CMK (cell line): ENCODE data around the gene NOP16.

Experiments
- DNase-seq: peaks from one replicate; pipeline ENCODE4 v3.0.0-alpha.2; 2010; ENCODE audit warnings: low read depth

The NOP16 gene, protein sequence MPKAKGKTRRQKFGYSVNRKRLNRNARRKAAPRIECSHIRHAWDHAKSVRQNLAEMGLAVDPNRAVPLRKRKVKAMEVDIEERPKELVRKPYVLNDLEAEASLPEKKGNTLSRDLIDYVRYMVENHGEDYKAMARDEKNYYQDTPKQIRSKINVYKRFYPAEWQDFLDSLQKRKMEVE

DNA sequence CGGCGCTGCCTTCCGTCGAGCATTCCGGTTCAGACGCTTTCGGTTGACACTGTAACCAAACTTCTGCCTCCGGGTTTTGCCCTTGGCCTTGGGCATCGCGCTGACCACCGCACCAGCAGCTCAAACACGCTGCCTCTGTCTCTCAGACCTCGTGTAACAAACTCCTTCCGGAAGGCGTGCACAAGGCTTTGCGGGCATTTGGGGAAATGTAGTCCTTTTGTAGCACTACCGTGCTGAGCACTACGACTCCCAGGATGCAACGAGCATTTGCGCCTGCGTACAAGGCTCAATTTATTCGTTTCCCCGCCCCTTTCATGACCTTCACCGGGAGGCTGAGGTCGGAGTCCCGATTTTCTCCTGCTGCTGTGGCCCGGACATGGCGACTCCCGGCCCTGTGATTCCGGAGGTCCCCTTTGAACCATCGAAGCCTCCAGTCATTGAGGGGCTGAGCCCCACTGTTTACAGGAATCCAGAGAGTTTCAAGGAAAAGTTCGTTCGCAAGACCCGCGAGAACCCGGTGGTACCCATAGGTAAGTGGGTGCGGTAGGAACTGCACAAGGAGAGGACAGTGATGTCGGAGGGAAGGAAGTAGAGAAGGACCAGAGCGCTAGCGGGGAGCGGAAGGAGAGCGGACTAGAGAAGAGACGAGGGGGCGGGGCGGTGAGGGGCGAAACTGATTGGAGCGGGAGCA is at the start of gene NOP16, which contains the start of gene HIGD2A:
Gene NOP16 (minus strand): TSS at position 155 of the 691 bp plus-strand sequence. CDS start 59 bp downstream, at position 96.
Gene HIGD2A (plus strand): TSS at position 308 of the 691 bp plus-strand sequence. CDS start 69 bp downstream, at position 377.
- DNase-seq: peak; percentile 95

DNA sequence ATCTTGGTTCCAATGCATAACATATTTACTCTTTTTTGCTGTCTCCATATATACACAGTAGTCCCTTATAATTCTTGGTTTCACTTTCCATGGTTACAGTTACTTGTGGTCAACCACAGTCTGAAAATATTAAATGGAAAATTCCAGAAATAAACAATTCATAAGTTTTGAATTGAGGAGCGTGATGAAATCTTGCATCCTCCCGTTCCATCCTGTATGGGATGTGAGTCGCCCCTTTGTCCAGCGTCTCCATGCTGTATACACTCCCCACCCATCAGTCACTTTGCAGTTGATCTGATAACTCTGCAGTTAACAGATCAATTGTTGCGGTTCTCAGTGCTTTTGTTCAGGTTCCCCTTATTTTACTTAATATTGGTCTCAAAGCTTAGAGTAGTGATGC is 48.3 kb upstream of the NOP16 start:
- DNase-seq: no peak

- no peak for DNase-seq
These were observed 44.3 kb upstream of the NOP16 start for GRCh38 chr5:176432707-176433106.

GRCh38 chr5:176429972-176430371 is 41.6 kb upstream of the NOP16 start:
- DNase-seq: no peak

- no peak for DNase-seq
These were observed 39.6 kb upstream of the NOP16 start for GRCh38 chr5:176427971-176428370.

GRCh38 chr5:176426876-176427275 is 38.5 kb upstream of the NOP16 start:
- no peak for DNase-seq

DNA sequence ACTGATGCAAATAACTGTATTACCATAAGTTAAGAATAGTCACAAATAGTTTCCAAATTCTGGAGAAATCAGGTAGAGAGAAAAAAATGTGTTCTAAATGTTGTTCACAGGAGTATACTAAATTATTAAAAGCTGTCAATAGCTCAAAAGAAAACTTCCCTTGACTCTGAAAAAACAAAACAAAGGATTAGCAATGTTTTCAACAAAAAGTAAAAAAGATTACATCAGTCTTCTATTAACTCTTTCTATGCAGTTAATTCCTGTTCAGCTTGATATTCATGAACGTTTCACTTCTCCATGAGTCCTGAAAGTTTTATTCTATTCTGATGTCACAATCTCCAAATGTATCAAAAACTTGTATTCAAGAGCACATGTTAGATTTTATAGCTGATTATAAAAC is 37.4 kb upstream of the NOP16 start:
- no peak for DNase-seq

DNA sequence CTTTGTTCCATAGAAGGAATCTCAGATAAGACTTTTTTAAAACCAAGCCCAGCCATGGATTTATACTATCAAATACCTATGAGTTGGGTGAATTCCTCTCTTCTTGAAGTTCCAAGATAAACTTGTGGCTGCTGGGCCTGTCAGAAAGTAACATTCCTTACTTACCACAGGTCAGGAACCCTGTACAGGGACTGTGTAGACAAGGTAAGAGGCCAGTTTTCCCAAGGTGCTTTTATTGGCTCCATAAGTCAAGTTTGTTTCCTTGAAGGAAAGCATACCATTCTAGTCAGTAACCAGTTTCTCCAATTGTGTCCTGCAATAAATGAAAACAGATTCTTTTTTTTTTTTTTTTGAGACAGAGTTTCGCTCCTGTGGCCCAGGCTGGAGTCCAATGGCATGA is 36.7 kb upstream of the NOP16 start:
- no peak for DNase-seq

DNA sequence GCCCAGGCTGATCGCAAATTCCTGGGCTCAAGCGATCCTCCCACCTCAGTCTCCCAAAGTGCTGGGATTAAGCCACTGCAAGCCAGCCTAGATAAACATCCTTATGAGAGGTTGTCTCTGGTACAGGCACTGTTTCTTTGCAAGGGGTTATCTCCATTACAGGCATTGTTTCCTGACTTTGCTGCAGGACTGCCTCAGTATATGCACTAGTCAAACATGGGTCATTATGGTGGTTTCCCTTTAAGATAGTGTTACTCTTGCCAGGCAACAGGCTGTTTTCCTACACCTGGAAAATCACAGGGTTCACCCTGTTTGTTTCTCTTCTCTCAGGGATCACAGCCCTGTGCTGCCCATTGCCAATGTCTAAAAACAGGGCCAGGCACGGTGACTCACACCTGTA is 35.8 kb upstream of the NOP16 start:
- DNase-seq: no peak

- DNase-seq: no peak
These were observed 32.7 kb upstream of the NOP16 start for GRCh38 chr5:176420972-176421544.

- DNase-seq: no peak
These were observed 31.7 kb upstream of the NOP16 start for GRCh38 chr5:176420086-176420485.

DNA sequence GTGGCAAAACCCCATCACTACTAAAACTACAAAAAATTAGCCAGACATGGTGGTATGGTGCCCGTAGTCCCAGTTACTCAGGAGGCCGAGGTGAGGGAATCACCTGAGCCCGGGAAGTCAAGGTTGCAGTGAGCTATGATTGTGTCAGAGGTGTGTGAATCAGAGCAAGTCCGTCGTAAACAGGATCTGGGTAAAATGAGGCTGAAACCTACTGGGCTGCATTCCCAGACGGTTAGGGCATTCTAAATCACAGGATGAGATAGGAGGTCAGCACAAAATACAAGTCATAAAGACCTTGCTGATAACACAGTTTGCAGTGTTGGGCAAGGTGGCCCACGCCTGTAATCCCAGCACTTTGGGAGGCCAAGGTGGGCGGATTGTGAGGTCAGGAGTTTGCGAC is 29.9 kb upstream of the NOP16 start:
- DNase-seq: no peak

GRCh38 chr5:176416965-176417364 is 28.6 kb upstream of the NOP16 start:
- no peak for DNase-seq

GRCh38 chr5:176415952-176416924 is 27.8 kb upstream of the NOP16 start, which contains the start of gene CLTB:
CLTB (minus strand) TSS chr5:176416539; CDS start chr5:176416363, 176 bp downstream.
- peak; percentile 63 for DNase-seq

DNA sequence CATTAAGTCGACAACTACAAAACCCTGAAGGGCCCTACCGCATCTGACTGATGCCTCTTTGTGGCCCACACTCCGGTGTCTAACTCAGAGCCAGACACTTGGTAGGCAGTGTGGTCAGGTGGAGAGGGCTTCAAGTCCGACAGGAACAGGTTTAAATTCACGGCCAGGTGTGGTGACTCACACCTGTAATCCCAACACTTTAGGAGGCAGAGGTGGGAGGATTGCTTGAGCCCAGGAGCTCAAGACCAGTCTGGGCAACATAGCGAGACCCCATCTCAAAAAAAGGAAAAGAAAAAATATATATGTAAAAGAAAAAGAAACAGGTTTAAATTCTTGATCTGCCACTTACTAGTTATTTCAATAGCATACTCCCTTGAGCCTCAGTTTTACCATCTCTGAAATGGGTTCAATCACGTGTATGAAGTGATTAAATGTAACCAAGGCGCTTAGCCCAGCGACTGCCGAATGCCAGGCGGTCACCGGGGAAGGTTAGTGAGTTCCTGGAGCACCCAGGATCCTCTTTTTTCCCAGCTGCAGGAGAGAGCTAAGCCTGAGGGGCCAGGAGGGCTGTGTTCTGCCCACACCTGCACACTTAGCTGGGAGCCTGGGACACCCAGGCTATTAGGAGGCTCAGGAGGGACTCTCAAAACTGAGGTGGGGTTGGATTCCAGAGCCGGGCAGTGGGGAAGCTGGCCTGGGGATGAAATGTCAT is 27.0 kb upstream of the NOP16 start:
- no peak for DNase-seq

DNA sequence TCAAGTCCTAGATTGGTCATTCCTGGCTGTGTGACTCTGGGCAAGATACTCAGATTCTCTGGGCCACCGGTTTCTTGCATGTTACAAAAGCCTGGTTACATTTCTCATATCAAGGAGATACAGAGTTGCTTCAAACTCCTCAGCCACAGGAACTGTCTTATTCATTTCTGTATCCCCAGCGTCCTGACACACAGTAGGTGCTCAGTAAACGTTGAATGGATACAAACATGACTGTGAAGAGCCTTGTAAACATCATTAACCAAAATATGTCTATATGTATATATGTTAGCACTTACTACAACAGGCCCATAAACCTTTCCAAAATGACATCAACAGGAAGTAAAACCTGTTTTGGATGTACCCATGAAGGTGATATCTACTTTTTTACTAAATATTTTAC is 26.3 kb upstream of the NOP16 start:
- DNase-seq: no peak

GRCh38 chr5:176413709-176414191 is 25.4 kb upstream of the NOP16 start:
- no peak for DNase-seq

DNA sequence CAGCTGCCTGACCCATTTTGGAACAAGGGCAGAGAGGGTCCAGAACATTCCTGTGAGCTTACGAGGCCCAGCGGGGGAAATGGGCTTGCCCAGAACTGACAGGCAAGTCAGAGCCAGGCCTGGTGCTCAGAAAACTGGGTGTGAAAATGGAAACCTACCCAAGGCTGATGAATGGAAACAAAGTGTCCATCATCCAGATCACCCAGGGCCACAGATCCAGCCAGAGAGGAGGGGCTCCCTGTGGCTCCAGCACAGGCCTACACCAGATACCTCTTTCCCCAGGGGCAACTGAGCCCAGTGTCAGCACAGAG is 24.8 kb upstream of the NOP16 start:
- DNase-seq: no peak

GRCh38 chr5:176412517-176413254 is 24.3 kb upstream of the NOP16 start:
- DNase-seq: no peak

DNA sequence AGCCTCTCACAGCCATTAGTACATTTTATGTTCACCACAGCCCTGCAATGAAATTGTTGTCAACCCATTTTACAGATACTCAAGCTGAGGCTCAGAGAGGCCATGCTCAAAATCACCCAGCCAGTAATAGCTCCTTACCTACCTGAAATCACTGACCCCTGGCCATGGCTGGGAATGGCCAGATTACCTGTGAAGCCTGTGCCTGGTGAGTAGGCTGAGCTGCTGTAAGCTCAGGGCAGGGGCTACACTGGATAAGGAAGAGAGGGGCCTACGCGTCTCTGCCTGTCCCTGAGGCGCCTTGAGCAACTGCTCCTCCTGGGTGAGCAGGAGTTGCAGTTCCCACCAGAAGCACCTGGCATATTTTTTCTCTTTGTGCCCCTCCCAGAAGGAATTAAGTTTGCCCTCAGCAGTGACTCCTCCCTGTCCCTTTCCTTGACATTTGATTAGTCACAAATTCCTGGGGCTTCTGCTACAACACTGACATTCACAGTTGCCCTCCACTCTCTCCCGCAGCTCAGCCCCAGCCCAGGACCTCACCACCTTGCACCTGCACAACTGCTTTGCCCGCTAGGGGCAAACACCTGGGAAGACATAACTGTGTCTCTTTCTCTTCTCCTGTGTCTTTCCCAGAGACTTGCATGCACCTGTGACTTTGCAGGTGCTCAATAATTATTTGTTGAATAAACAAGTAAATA is 22.2 kb upstream of the NOP16 start:
- no peak for DNase-seq
